NB4 (cell line): Measurements from ENCODE around the gene GNG8.
A peak's percentile ranks its signal among the peaks of the same experiment; 100 is the strongest.

Experiments
- DNase-seq: peaks from one replicate; pipeline ENCODE4 v3.0.0; 2010; ENCODE audit warnings: low read depth
- H3K4me3 ChIP-seq: one replicate; pipeline ENCODE4 v1.5.1; 2011; ENCODE audit warnings: mild to moderate bottlenecking, low read depth, low read length, moderate library complexity
- CTCF ChIP-seq: IDR thresholded peaks from one replicate; pipeline ENCODE4 v1.5.1; 2012; ENCODE audit warnings: low read depth, low read length
- MAX ChIP-seq: IDR thresholded peaks from 2 replicates; pipeline ENCODE4 v1.6.1; 2011; ENCODE audit warnings: low read depth, low read length
- MYC ChIP-seq: IDR thresholded peaks from 2 replicates; pipeline ENCODE4 v1.6.1; 2011; ENCODE audit warnings: low read depth, low read length
- POLR2A ChIP-seq: IDR thresholded peaks from 2 replicates; pipeline ENCODE4 v1.6.1; 2011; ENCODE audit warnings: mild to moderate bottlenecking; ENCODE audit not compliant: insufficient read length; ENCODE audit errors: extremely low read depth

The GNG8 gene

DNA sequence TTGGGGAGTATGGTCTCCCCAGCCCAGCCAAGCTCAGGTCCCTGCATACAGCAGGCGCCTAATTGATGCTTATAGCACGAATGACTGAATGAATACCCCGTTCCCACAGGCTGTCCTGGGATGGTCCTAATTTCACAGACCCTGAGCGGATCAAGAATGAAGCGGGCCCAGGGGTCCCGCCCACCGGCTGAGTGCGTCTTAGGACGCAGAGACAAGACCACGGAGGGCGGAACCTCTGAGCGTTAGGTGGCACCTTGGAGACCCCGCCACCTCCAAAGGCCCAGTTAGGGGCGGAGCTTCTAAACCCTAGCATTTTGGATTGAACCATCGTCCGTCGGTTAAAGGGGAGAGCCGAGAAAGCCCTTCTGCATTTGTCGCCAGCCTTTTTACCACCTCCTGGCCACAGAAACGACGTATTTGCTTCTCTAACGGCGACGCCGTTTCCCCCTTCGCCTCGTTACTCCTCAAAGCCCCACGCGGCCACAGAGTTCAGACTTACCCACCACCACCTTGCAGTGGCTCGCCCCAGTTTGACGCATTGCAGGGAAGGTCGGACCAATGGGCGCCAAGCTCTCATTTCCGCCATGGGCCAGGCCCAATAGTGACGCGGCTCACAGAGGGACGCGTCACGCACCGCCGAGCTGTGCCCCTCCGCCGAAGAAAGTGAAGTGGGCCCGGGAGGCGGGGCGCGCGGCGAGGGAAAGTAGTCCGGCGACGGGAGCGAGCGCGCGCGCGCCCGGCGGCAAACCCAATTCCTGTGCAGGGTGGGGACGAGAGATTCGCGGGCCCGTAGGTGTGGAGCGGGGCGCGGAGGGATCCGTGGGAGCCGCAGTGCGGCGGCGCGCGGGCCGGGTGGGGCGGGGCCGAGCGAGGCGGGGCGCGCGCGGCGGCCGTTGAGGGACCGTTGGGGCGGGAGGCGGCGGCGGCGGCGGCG, 35.4 kb downstream of the GNG8 start:
- peak overlapping the region; percentile 79 for H3K4me3 ChIP-seq
- TF ChIP-seq CTCF (no peak), POLR2A (peak; percentile 96), MAX (peak; percentile 44), MYC (peak; percentile 59)
- DNase-seq = peak; percentile 100

GRCh38 chr19:46599716-46600373, 36.2 kb downstream of the GNG8 start:
- DNase-seq = no peak
- TF ChIP-seq MAX (no peak), MYC (no peak), CTCF (no peak), POLR2A (no peak)
- H3K4me3 ChIP-seq = peak overlapping the region; percentile 79

- DNase-seq = no peak
- H3K4me3 ChIP-seq = no peak overlapping the region
- no peak for TF ChIP-seq POLR2A
Measured at GRCh38 chr19:46598372-46598917, 37.6 kb downstream of the GNG8 start.

DNA sequence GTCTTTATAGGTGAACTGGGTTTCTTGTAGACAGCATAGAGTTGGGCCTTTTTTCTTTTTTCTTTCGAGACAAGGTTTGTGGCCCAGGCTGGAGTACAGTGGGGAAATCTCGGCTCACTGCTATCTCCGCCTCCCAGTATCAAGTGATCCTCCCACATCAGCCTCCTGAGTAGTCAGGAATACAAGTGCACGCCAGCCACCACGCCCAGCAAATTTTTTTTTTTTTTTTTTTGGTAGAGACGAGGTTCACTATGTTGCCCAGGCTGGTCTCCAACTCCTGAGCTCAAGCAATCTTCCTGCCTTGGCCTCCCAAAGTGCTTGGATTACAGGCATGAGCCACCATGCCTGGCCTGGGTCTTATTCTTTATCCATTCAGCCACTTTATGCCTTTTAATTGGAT, 40.0 kb downstream of the GNG8 start:
- no peak for DNase-seq
- no peak overlapping the region for H3K4me3 ChIP-seq
- TF ChIP-seq POLR2A = no peak
- TF ChIP-seq MAX = no peak
- TF ChIP-seq MYC = no peak

DNA sequence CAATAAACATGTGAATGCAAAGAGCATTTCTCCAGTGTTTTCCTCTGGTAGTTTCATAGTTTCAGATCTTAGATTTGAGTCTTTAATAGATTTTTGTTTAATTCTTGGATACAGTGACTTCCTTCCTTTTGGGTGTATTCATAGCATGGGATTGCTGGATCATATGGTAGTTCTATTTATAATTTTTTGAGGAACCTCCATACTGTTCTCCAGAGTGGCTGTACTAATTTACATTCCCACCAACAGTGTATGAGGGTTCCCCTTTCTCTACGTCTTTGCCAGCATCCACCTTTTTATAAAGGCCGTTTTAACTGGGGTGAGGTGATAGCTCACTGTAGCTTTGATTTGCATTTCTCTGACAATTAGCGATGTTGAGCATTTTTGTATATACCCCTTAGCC, 44.1 kb downstream of the GNG8 start:
- no peak for TF ChIP-seq MYC
- H3K4me3 ChIP-seq = no peak overlapping the region
- no peak for DNase-seq

DNA sequence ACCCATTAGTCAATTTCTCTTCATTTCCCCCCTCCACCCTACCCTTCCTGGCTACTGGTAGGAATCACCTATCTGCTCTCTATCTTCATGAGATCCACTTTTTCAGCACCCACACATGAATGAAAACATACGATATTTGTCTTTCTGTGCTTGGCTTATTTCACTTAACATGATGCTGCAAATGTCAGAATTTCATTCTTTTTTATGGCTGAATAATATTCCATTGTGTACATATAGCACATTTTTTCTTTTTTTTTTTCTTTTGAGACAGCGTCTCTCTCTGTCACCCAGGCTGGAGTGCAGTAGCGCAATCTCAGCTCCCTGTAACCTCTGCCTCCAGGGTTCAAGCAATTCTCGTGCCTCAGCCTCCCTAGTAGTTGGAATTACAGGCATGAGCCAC, 44.7 kb downstream of the GNG8 start:
- no peak overlapping the region for H3K4me3 ChIP-seq
- TF ChIP-seq POLR2A (no peak), CTCF (no peak), MYC (no peak), MAX (no peak)
- no peak for DNase-seq

- no peak for DNase-seq
- H3K4me3 ChIP-seq = no peak overlapping the region
- no peak for TF ChIP-seq CTCF
Measured at GRCh38 chr19:46587861-46588260, 48.1 kb downstream of the GNG8 start.
